ENCODE measurements around the gene CAPN9. TPM values are rescaled to one million over a fixed set of nuclear protein-coding genes. Genes with fewer than 3 reads are reported as not detected.

Gene CAPN9, protein sequence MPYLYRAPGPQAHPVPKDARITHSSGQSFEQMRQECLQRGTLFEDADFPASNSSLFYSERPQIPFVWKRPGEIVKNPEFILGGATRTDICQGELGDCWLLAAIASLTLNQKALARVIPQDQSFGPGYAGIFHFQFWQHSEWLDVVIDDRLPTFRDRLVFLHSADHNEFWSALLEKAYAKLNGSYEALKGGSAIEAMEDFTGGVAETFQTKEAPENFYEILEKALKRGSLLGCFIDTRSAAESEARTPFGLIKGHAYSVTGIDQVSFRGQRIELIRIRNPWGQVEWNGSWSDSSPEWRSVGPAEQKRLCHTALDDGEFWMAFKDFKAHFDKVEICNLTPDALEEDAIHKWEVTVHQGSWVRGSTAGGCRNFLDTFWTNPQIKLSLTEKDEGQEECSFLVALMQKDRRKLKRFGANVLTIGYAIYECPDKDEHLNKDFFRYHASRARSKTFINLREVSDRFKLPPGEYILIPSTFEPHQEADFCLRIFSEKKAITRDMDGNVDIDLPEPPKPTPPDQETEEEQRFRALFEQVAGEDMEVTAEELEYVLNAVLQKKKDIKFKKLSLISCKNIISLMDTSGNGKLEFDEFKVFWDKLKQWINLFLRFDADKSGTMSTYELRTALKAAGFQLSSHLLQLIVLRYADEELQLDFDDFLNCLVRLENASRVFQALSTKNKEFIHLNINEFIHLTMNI
- not detected for total RNA-seq

DNA sequence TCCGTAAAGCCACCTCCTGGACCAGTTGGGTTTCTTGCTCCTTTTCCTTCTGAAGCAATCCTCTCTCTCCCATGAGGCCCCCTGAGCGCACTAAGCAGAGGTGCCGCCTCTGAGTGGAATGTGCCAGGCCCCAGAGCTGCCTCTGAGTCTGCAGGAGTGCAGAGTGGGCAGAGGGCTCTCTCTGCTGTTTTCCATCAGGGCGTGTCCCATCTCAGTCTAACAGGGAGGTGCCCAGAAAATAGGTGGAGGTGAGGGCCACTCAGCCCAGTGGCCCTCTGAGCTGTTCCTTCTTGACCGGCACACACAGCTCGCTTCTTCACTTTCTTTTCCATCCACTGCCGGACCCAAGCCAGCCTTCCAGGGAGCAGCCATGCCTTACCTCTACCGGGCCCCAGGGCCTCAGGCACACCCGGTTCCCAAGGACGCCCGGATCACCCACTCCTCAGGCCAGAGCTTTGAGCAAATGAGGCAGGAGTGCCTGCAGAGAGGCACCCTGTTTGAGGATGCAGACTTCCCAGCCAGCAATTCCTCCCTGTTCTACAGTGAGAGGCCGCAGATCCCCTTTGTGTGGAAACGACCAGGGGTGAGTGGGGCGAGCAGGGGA is at the start of gene CAPN9:
Gene CAPN9 (plus strand): TSS at position 262 of the 604 bp plus-strand sequence. CDS start 109 bp downstream, at position 371.
- TF ChIP-seq, protein P1, sequence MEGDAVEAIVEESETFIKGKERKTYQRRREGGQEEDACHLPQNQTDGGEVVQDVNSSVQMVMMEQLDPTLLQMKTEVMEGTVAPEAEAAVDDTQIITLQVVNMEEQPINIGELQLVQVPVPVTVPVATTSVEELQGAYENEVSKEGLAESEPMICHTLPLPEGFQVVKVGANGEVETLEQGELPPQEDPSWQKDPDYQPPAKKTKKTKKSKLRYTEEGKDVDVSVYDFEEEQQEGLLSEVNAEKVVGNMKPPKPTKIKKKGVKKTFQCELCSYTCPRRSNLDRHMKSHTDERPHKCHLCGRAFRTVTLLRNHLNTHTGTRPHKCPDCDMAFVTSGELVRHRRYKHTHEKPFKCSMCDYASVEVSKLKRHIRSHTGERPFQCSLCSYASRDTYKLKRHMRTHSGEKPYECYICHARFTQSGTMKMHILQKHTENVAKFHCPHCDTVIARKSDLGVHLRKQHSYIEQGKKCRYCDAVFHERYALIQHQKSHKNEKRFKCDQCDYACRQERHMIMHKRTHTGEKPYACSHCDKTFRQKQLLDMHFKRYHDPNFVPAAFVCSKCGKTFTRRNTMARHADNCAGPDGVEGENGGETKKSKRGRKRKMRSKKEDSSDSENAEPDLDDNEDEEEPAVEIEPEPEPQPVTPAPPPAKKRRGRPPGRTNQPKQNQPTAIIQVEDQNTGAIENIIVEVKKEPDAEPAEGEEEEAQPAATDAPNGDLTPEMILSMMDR (IDR thresholded peaks at IDR 0.05; ENCODE audit: low read depth) = no peak

DNA sequence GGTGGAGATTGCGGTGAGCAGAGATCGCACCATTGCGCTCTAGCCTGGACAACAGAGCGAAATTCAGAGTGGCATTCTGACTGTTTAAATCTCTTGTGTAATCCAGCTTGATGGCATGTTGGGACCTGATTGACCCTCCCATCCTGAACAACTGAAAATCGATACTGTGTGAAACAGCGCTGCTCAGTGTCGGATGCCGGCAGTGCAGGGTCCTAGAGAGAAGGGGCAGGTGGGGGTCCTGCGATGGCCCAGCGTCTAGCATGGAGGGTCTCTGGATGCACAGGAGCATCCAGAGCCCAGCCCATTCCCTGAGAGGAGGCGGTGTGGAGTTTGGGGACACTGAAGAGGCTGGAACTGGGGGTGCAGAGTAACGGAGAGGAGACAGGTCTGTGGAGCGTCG is 49.1 kb upstream of the CAPN9 start:
- TF ChIP-seq, protein P1 (IDR thresholded peaks at IDR 0.05; ENCODE audit: low read depth) = no peak

DNA sequence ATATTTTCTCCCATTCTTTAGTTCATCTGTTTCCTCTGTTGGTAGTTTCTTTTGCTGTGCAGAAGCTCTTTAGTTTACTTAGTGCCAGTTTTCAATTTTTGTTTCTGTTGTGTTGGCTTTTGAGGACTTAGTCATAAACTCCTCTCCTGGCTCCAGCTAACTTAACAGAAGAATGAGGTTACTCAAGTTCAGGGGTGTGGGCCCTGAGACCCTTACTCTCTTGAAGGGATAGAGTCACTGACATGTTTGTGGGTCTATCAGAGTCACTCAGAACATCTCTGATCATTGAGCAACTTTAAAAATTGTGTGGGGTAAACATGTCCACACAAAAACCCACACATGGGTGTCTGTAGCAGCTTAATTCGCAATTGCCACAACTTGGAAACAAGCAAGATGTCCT is 47.5 kb upstream of the CAPN9 start:
- TF ChIP-seq, protein P1 (IDR thresholded peaks at IDR 0.05; ENCODE audit: low read depth) = no peak

DNA sequence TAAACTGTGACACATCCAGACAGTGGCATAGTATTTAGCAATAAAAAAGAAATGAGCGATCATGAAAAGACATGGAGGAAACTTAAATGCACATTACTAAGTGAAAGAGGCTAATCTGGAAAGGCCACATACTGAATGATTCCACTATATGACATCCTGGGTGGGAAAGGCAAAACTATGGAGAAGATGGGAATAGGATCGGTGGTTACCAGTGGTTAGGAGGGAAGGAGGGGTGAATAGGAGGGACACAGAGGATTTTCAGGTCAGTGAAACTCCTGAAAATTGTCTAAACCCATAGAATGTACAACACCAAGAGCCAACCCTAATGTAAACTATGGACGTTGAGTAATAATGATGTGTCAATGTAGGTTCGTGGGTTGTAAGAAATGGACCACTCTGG is 47.1 kb upstream of the CAPN9 start:
- TF ChIP-seq, protein P1 (IDR thresholded peaks at IDR 0.05; ENCODE audit: low read depth) = no peak

DNA sequence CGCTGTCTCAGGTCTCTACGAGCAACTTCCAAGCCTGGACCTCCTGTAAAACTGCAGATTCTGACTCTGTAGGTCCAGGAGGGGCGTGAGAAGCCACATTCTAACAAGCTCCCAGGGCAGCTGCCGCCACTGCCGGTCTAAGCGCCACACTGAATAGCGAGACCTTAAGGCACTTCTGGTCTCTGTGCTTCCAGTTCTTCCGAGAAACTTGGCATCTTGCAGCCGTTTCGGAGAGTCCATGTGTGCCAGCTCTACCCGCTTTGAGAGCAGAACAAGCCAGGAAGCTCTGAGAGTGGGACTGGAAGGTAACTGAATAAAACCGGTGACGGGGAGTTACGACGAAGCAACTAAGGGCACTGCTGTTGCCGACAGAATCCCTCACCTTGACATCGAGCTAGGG is 45.8 kb upstream of the CAPN9 start:
- TF ChIP-seq, protein P1 (IDR thresholded peaks at IDR 0.05; ENCODE audit: low read depth) = no peak

DNA sequence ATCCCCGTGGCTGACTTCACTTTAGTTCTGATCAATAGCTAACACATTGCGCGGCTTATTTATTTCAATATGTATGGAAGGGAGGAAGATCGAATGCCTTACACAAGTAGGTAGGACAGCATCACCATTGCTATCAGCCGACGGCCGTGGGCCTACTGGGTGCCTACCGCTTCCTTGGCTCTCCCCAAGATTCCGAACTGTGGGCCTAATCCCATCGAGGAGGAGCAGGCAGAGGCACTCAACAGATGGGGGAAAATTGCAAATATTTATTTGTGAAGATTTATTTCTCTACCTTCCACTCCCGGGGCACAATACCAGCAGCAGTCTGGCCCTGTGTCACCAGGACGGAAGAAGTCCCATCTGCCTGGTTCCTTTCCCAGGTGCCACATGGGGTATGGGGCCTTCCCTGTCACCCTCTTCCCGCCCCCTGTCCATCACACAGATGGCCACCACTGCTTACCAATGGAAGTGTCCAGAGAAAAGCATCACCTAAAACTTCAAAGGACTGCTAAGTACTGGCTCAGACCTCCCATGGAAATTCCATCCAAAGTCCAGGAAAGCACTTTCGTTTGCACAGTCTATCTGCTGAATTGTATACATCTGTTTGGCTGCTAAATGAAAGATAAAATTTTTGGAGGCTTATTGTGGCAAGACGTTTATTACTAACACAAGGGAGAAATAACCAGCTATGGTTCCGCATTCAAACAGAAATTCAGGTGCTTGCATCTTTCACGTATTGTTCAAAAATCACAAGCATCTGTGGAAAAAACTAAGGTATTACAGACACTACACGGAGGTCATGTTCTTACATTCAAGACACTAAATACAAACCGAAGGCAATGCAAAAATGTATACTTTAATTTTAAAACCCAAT is 45.1 kb upstream of the CAPN9 start:
- TF ChIP-seq, protein P1 (IDR thresholded peaks at IDR 0.05; ENCODE audit: low read depth) = no peak

Data from subcutaneous adipose tissue (tissue), 4 donors.